ENCODE data around the gene LRRC39.

- TF ChIP-seq POLR2A (IDR thresholded peaks at IDR 0.05) (no peak), CTCF (IDR thresholded peaks at IDR 0.05) (no peak)
Observed at GRCh38 chr1:100152271-100152670, 25.8 kb downstream of the LRRC39 start.
